Activated naive CD8-positive, alpha-beta T cell (primary cell): ENCODE measurements around the gene DARS1.

Experiments
- H3K27ac Mint-ChIP-seq: one replicate; pipeline ENCODE4 v1.8.0; 2021; ENCODE audit warnings: mixed read lengths
- H3K27me3 Mint-ChIP-seq: one replicate; pipeline ENCODE4 v1.8.0; 2021; ENCODE audit warnings: mixed read lengths
- H3K36me3 Mint-ChIP-seq: one replicate; pipeline ENCODE4 v1.8.0; 2021; ENCODE audit warnings: mixed read lengths
- H3K4me1 Mint-ChIP-seq: one replicate; pipeline ENCODE4 v1.8.0; 2021; ENCODE audit warnings: low read depth, mixed read lengths
- H3K4me3 Mint-ChIP-seq: one replicate; pipeline ENCODE4 v1.8.0; 2021; ENCODE audit warnings: mild to moderate bottlenecking, mixed read lengths
- H3K9me3 Mint-ChIP-seq: one replicate; pipeline ENCODE4 v1.8.0; 2021; ENCODE audit warnings: low read depth, mixed read lengths

The DARS1 gene

GRCh38 chr2:136021976-136022375 is 36.5 kb upstream of the DARS1 start:
- H3K4me3 Mint-ChIP-seq, result no peak overlapping the region
- H3K27ac Mint-ChIP-seq, result no peak overlapping the region
- no peaks in the 10 kb centered on the region for H3K9me3 Mint-ChIP-seq

GRCh38 chr2:136021406-136021805 is 36.0 kb upstream of the DARS1 start:
- Mint-ChIP-seq H3K27ac (no peak overlapping the region), H3K36me3 (no peaks in the 10 kb centered on the region), H3K27me3 (no peaks in the 10 kb centered on the region), H3K9me3 (no peaks in the 10 kb centered on the region), H3K4me3 (no peak overlapping the region), H3K4me1 (peaks cover 12% of the 10 kb centered on the region)

More at GRCh38 chr2:136021976-136022375, 36.5 kb upstream of the DARS1 start:
- Mint-ChIP-seq H3K36me3 (no peaks in the 10 kb centered on the region), H3K27me3 (no peaks in the 10 kb centered on the region), H3K4me1 (peaks cover 12% of the 10 kb centered on the region)

- Mint-ChIP-seq H3K4me1 (peaks cover 11% of the 10 kb centered on the region), H3K9me3 (no peaks in the 10 kb centered on the region), H3K36me3 (no peaks in the 10 kb centered on the region), H3K27ac (no peak overlapping the region), H3K4me3 (no peak overlapping the region), H3K27me3 (no peaks in the 10 kb centered on the region)
These were observed 35.4 kb upstream of the DARS1 start for GRCh38 chr2:136020831-136021230.

GRCh38 chr2:136019825-136020224 is 34.4 kb upstream of the DARS1 start:
- no peak overlapping the region for H3K4me3 Mint-ChIP-seq
- H3K4me1 Mint-ChIP-seq, result peaks cover 12% of the 10 kb centered on the region
- H3K27ac Mint-ChIP-seq, result no peak overlapping the region
- H3K27me3 Mint-ChIP-seq, result no peaks in the 10 kb centered on the region
- no peaks in the 10 kb centered on the region for H3K36me3 Mint-ChIP-seq
- no peaks in the 10 kb centered on the region for H3K9me3 Mint-ChIP-seq

- Mint-ChIP-seq H3K27me3 (no peaks in the 10 kb centered on the region), H3K4me1 (peaks cover 12% of the 10 kb centered on the region), H3K36me3 (no peaks in the 10 kb centered on the region), H3K9me3 (no peaks in the 10 kb centered on the region), H3K27ac (no peak overlapping the region), H3K4me3 (no peak overlapping the region)
These were observed 33.9 kb upstream of the DARS1 start for GRCh38 chr2:136019306-136019705.

- no peaks in the 10 kb centered on the region for H3K36me3 Mint-ChIP-seq
- peaks cover 20% of the 10 kb centered on the region for H3K4me1 Mint-ChIP-seq
- no peak overlapping the region for H3K4me3 Mint-ChIP-seq
- H3K9me3 Mint-ChIP-seq, result no peaks in the 10 kb centered on the region
- H3K27ac Mint-ChIP-seq, result no peak overlapping the region
- no peaks in the 10 kb centered on the region for H3K27me3 Mint-ChIP-seq
These were observed 32.4 kb upstream of the DARS1 start for GRCh38 chr2:136017786-136018185.

- H3K9me3 Mint-ChIP-seq, result no peaks in the 10 kb centered on the region
- no peaks in the 10 kb centered on the region for H3K27me3 Mint-ChIP-seq
- no peak overlapping the region for H3K27ac Mint-ChIP-seq
- H3K36me3 Mint-ChIP-seq, result no peaks in the 10 kb centered on the region
- peaks cover 21% of the 10 kb centered on the region for H3K4me1 Mint-ChIP-seq
- H3K4me3 Mint-ChIP-seq, result no peak overlapping the region
These were observed 31.4 kb upstream of the DARS1 start for GRCh38 chr2:136016836-136017235.

- Mint-ChIP-seq H3K4me3 (no peak overlapping the region), H3K36me3 (no peaks in the 10 kb centered on the region), H3K4me1 (peaks cover 21% of the 10 kb centered on the region), H3K9me3 (no peaks in the 10 kb centered on the region), H3K27me3 (no peaks in the 10 kb centered on the region), H3K27ac (no peak overlapping the region)
These were observed 31.0 kb upstream of the DARS1 start for GRCh38 chr2:136016427-136016826.

GRCh38 chr2:136015699-136016098 is 30.3 kb upstream of the DARS1 start:
- Mint-ChIP-seq H3K9me3 (no peaks in the 10 kb centered on the region), H3K36me3 (no peaks in the 10 kb centered on the region), H3K4me3 (no peak overlapping the region), H3K27me3 (no peaks in the 10 kb centered on the region), H3K27ac (no peak overlapping the region), H3K4me1 (peaks cover 21% of the 10 kb centered on the region)

- Mint-ChIP-seq H3K27me3 (no peaks in the 10 kb centered on the region), H3K4me1 (peaks cover 20% of the 10 kb centered on the region), H3K4me3 (no peak overlapping the region), H3K27ac (peak overlapping the region; percentile 35), H3K36me3 (no peaks in the 10 kb centered on the region), H3K9me3 (no peaks in the 10 kb centered on the region)
These were observed 29.0 kb upstream of the DARS1 start for GRCh38 chr2:136014411-136014810.

GRCh38 chr2:136013955-136014354 is 28.5 kb upstream of the DARS1 start:
- Mint-ChIP-seq H3K9me3 (no peaks in the 10 kb centered on the region), H3K27me3 (no peaks in the 10 kb centered on the region), H3K27ac (no peak overlapping the region), H3K36me3 (no peaks in the 10 kb centered on the region), H3K4me1 (peaks cover 18% of the 10 kb centered on the region), H3K4me3 (no peak overlapping the region)

- no peaks in the 10 kb centered on the region for H3K9me3 Mint-ChIP-seq
- H3K27ac Mint-ChIP-seq, result no peak overlapping the region
- H3K27me3 Mint-ChIP-seq, result no peaks in the 10 kb centered on the region
- H3K36me3 Mint-ChIP-seq, result no peaks in the 10 kb centered on the region
- H3K4me1 Mint-ChIP-seq, result peaks cover 20% of the 10 kb centered on the region
- H3K4me3 Mint-ChIP-seq, result no peak overlapping the region
These were observed 27.8 kb upstream of the DARS1 start for GRCh38 chr2:136013136-136013685.

- Mint-ChIP-seq H3K27ac (no peak overlapping the region), H3K27me3 (no peaks in the 10 kb centered on the region), H3K4me3 (no peak overlapping the region), H3K4me1 (peaks cover 27% of the 10 kb centered on the region), H3K36me3 (no peaks in the 10 kb centered on the region), H3K9me3 (no peaks in the 10 kb centered on the region)
These were observed 26.9 kb upstream of the DARS1 start for GRCh38 chr2:136012315-136012714.

- Mint-ChIP-seq H3K4me3 (no peak overlapping the region), H3K27ac (no peak overlapping the region), H3K9me3 (no peaks in the 10 kb centered on the region), H3K4me1 (peaks cover 27% of the 10 kb centered on the region), H3K36me3 (no peaks in the 10 kb centered on the region), H3K27me3 (no peaks in the 10 kb centered on the region)
These were observed 24.7 kb upstream of the DARS1 start for GRCh38 chr2:136010126-136010525.

- no peak overlapping the region for H3K4me3 Mint-ChIP-seq
- peaks cover 8% of the 10 kb centered on the region for H3K36me3 Mint-ChIP-seq
- H3K27ac Mint-ChIP-seq, result peak overlapping the region; percentile 1
- H3K27me3 Mint-ChIP-seq, result no peaks in the 10 kb centered on the region
- peaks cover 30% of the 10 kb centered on the region for H3K4me1 Mint-ChIP-seq
- H3K9me3 Mint-ChIP-seq, result no peaks in the 10 kb centered on the region
These were observed 22.9 kb upstream of the DARS1 start for GRCh38 chr2:136008205-136008865.

- H3K4me1 Mint-ChIP-seq, result peaks cover 24% of the 10 kb centered on the region
- H3K36me3 Mint-ChIP-seq, result peaks cover 10% of the 10 kb centered on the region
- no peaks in the 10 kb centered on the region for H3K9me3 Mint-ChIP-seq
- no peak overlapping the region for H3K27ac Mint-ChIP-seq
- no peak overlapping the region for H3K4me3 Mint-ChIP-seq
- H3K27me3 Mint-ChIP-seq, result no peaks in the 10 kb centered on the region
These were observed 21.2 kb upstream of the DARS1 start for GRCh38 chr2:136006658-136007057.
